HG03457 (cell line): ENCODE results near the gene RBM20.
A peak's percentile ranks its signal among the peaks of the same experiment; 100 is the strongest.

Experiments
- ATAC-seq: cut with Tn5 transposase; IDR thresholded peaks from one replicate; pipeline ENCODE4 v1.9.1; 2021; ENCODE audit warnings: moderate number of reproducible peaks; ENCODE audit not compliant: unreplicated experiment

RBM20 gene

GRCh38 chr10:110780704-110781103, 136.6 kb downstream of the RBM20 start:
- no peak for ATAC-seq

GRCh38 chr10:110781139-110781538, 137.0 kb downstream of the RBM20 start:
- ATAC-seq = no peak

GRCh38 chr10:110782616-110783015, 138.5 kb downstream of the RBM20 start:
- no peak for ATAC-seq

DNA sequence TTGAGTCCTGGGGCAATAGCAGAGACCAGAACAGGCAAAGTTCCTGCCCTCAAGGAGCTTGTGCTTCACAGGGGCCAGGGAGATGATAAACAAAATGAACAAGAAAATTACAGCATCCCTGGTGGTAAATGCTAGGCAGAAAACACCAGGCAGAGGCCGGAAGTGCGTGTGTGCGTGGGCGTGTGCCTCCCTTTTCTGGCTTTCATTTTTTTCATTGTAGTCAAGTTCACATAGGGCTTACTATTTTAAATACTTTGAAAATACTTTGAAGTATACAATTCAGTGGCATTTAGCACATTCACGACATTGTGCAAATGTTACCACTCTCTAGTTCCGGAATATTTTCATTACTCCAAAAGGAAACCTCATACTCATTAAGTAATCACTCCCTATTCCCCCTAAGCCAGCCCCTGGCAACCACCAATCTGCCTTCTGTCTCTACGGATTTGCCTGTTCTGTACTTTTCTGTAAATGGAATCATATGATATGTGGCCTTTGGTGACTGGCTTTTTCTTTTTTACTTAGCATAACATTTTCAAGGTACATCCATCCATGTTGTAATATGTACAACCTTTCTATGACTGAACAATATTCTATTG, 139.5 kb downstream of the RBM20 start:
- no peak for ATAC-seq

DNA sequence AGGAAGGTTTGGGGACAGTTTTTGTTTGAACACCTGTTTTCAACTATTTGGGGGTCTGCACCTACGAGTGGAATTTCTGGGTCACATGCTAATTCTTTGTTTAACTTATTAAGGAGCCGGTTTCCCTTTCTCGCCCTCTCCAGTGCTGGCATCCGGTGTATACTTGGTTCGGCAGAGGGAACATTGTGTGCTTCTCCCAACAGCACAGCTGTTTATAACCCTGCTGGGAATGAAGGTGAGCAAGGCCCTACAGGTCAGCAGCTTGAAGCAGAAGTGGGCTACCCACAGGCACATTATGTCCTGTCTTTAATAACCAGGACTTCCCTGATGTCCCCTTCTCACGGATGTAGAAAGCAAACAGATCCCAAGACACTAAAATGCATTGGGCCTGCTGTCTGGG, 140.1 kb downstream of the RBM20 start:
- no peak for ATAC-seq

GRCh38 chr10:110786172-110786571, 142.0 kb downstream of the RBM20 start:
- ATAC-seq = no peak

DNA sequence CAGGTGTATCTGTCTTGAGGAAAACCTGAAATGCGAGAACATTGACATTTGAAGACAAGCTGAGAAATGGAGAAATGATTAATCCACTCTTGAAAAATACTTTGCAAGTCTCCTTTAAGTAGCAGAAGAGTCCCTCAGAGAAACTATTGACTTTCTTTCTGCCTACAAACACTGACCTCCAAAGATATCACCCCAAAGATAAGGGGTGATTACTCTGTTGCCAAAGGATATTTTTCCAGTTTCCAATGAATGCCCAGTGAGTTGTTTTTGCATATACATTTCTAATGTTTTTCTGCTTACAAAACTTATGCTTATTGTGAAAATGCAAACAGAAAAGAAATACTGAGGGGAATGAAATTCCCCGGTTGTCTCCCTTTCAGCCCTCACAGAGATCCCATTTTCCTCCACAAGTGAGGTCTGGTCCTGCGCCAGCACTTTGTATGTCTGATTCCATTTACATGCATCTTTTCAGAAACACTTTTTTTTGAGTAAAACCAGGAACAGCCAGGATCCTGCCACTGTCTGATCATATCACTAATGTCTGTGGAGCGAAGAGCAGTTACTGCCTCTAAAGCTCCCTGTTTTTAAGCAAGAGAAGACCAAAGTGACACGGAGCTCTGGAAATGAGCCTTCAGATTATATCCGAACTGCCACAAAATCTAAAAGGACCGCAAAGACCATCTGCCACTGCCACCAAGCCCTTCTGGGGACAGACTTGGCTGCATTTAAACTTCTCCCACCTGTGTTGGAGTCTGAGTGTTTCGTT, 144.7 kb downstream of the RBM20 start:
- ATAC-seq = no peak

DNA sequence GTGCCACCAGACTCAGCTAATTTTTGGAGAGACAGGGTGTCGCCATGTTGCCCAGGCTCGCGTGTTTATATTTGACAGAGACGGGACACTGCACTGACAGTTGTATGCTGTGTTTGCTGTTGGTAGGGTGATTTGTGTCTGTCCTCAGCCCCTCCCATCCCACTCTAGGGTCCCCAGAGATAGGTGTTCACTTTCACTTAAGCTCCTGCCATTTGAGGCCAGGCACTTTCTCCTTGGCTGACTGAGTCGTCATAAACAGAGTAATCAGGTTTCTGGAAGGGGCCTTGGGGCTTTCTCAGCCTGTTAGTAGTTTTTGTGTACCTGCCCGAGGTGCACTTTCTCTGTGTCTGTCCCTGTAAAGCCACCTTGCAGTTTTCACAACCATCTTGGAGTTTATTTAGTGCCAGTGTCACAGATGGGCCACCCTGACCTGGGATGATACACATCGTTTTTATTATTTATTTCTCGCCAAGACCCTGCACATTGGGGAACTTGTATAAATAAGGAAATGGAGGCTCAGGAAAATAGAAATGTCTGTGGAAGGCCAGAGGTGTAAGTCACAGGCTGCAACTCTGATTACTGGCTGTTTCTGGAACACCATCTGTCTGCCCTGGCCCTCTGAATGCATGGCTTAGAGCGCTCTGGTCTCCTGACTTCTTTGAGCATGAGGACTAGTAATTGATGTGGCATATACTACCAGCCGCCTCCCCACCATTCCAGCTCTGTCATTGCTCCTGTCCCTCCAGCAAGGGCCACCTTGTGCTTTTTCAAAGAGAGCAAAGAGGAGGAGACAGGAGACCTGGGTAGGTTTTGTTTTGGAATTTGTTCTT, 145.7 kb downstream of the RBM20 start:
- ATAC-seq = no peak

GRCh38 chr10:110790913-110791506, 146.9 kb downstream of the RBM20 start:
- ATAC-seq = no peak

GRCh38 chr10:110791541-110792073, 147.5 kb downstream of the RBM20 start:
- ATAC-seq = no peak

DNA sequence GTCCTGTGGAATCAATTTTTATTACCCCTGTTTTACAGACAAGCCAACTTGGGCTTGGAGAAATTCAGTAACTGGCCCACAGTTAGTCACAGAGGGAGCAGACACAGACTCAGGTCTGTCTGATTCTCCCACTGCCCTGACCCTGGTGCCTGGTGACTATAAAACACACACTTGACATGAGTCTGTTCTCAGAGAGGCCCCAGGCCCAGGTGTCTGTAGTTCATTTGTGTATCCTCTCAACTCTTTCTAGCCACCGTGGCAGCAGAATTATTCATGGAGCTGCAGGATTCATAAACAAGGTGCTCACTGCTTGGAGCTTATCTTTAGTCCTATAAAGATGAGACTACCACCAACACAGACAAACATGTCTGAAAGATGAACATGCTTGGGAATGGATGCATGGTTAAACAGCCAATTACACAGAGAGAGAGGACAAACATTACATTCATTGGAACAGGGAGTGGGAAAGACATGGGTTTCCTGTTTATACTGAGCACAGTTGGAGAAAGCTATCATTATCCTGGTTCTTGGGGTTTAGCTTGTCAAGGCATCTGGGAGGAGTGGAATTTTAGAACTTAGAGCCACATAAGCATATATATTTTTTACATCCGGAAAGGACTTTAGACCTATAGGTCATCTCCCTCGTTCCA, 148.5 kb downstream of the RBM20 start:
- ATAC-seq = no peak

DNA sequence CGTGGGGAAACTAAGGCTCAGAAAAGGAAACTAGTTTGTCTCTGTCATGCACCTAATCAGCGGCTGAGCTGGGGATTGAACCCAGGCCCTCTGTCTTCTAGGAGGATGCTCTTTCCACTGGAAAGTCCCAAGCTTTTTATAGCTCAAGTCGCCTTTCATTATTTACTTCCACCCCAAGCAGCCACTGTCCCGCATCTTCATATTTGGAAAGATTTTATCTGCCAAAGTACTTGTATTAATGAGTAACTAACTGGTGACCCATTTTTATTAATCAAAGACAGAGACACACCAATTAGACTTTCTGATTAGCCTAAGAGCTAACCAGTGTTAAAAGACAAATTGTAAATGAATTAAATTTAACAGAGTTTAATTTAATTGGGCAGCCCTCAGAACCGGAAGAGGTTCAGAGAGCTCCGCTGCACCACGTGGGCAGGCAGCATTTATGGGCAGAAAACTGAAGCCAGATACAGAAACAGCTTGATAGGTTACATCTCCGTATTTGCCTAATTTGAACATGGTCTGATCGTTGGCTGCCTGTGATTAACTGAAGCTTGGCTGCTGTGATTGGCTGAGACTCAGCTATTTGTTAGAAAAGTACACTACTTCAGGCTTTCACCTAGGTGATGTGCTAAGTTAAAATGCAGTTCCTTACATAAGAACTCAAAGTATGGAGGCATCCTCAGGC, 149.1 kb downstream of the RBM20 start:
- ATAC-seq = no peak

GRCh38 chr10:110793886-110794285, 149.8 kb downstream of the RBM20 start:
- no peak for ATAC-seq

DNA sequence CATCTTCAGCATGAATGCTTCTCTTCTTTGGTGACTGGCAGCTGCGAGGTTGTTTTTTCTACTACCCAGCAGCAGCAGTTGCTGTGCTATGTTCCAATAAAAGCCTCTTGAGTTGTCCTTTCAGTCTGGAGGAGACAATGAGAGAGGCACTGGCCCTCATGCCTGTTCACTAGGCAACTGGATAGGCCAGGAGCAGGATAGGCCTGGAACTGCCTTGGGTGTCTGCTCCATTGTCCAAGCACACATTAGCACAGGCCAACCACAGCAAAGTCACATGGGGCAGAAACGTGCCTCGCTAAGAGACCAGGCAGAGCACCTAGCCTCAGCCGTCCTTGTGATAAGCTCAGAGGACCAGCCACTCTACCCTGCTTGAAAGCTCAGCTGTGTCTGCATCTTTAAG, 150.7 kb downstream of the RBM20 start:
- ATAC-seq = no peak

DNA sequence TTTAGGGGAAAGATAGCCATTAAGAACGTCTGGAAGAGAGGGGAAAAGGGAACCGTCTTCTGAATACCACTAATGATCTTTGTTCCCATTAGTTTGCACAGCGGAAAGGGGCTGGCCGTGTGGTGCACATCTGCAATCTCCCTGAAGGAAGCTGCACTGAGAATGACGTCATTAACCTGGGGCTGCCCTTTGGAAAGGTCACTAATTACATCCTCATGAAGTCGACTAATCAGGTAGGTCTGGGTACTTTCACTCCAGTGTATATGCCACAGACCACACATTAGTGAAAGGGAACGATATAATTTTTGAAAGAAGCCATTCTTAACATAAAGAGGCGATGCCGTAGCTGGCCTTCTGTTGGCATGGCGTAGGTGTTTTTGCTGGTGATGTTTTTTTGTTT, 153.3 kb downstream of the RBM20 start:
- ATAC-seq = no peak

GRCh38 chr10:110798340-110798739, 154.2 kb downstream of the RBM20 start:
- ATAC-seq = no peak

DNA sequence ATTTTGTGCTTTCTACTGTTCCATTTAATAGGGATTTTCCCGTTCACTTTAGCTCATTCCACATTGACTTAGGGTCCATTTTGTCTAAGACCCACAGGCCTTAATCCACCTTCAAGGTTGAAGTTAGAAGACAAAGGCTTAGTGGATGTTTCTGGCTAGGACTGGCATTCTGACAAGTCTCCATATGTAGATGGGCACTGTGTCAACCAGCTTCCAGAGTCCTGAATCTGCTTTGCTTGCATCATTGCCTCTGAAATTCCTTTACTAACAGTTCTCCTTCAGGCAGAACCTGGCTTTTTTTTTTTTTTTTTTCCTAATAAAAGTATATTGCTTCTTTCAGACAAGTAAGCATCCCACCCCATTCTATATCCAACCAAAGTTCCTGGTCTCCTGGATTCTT, 158.0 kb downstream of the RBM20 start:
- ATAC-seq = no peak

GRCh38 chr10:110802551-110803238, 158.6 kb downstream of the RBM20 start:
- ATAC-seq = peak; percentile 61

DNA sequence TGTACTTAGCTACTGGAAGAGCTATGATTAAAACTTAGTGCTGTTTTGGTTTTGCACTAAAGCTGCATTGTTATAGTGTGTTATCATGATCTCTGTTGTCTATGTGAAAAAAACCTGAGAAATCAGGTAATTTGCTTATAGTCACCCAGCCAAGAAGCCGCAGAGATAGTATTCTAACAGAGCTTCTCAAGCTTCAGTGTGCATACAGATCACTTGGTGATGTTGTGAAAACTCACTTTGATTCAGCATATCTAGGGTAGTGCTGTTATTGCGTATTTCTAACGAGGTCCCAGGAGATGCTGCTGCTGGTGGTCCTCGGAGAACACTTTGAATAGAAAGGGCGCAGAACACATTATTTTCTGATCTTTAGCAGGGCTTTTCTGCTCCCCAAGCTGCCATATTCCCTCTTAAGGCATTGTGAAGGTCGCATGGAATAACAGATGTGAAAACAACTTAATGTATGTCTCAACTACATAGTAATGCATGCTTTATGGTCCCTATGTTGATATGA, 159.2 kb downstream of the RBM20 start:
- peak; percentile 49 for ATAC-seq
